ENCODE measurements around the gene RFESD. TPM values are rescaled to one million over a fixed set of nuclear protein-coding genes. Genes with fewer than 3 reads are reported as not detected.

RFESD gene
- total RNA-seq, 2 experiments from 2014 or later = 1.3 to 1.5 TPM

DNA sequence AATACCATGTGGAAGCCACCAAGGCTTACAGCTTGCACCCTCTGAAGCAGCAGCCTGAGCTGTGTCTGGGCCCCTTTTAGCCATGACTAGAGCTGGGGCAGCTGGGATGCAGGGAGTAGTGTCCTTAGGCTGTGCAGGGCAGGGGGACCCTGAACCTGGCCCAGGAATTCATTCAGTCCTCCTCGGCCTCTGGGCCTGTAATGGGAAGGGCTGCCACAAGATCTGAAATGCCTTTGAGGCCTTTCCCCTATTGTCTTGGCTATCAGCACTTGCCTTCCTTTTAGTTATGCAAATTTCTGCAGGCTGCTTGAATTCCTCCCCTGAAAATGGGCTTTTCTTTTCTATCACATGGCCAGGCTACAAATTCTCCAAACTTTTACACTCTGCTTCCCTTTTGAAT is 17.6 kb upstream of the RFESD start:
- no peak overlapping the region for H3K27ac Mint-ChIP-seq
- DNase-seq (no peak), ATAC-seq (ENCODE audit: poor library complexity) (no peak)
- ChIA-PET POLR2A (no interaction called here), CTCF (no interaction called here)
- intact Hi-C loops (cut with DNase I, micrococcal nuclease) = no loop called here
- Histone ChIP-seq H3K27ac (ENCODE audit: low read depth in 1 of 2, low read length in 2 of 2) (no peak overlapping the region), H3K4me1 (ENCODE audit: insufficient read depth, low read length) (peaks cover 25% of the 10 kb centered on the region), H3K27me3 (ENCODE audit: control insufficient read depth in 1 of 2, insufficient read depth in 2 of 2, low read length in 2 of 2) (no peaks in the 10 kb centered on the region), H3K4me3 (ENCODE audit: low read length) (no peak overlapping the region), H3K9me3 (ENCODE audit: control insufficient read depth in 1 of 2, insufficient read depth in 1 of 2, low read length in 2 of 2) (no peaks in the 10 kb centered on the region), H3K36me3 (ENCODE audit: insufficient read depth, low read length) (no peaks in the 10 kb centered on the region)
- H3K4me1 Mint-ChIP-seq (ENCODE audit: low read depth) = peaks cover 48% of the 10 kb centered on the region
- H3K9me3 Mint-ChIP-seq = peaks cover 4% of the 10 kb centered on the region
- H3K36me3 Mint-ChIP-seq (ENCODE audit: low read depth) = no peaks in the 10 kb centered on the region
- H3K4me3 Mint-ChIP-seq = no peak overlapping the region
- H3K27me3 Mint-ChIP-seq = no peaks in the 10 kb centered on the region
- TF ChIP-seq, protein P1, sequence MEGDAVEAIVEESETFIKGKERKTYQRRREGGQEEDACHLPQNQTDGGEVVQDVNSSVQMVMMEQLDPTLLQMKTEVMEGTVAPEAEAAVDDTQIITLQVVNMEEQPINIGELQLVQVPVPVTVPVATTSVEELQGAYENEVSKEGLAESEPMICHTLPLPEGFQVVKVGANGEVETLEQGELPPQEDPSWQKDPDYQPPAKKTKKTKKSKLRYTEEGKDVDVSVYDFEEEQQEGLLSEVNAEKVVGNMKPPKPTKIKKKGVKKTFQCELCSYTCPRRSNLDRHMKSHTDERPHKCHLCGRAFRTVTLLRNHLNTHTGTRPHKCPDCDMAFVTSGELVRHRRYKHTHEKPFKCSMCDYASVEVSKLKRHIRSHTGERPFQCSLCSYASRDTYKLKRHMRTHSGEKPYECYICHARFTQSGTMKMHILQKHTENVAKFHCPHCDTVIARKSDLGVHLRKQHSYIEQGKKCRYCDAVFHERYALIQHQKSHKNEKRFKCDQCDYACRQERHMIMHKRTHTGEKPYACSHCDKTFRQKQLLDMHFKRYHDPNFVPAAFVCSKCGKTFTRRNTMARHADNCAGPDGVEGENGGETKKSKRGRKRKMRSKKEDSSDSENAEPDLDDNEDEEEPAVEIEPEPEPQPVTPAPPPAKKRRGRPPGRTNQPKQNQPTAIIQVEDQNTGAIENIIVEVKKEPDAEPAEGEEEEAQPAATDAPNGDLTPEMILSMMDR (IDR thresholded peaks at IDR 0.05) = no peak

DNA sequence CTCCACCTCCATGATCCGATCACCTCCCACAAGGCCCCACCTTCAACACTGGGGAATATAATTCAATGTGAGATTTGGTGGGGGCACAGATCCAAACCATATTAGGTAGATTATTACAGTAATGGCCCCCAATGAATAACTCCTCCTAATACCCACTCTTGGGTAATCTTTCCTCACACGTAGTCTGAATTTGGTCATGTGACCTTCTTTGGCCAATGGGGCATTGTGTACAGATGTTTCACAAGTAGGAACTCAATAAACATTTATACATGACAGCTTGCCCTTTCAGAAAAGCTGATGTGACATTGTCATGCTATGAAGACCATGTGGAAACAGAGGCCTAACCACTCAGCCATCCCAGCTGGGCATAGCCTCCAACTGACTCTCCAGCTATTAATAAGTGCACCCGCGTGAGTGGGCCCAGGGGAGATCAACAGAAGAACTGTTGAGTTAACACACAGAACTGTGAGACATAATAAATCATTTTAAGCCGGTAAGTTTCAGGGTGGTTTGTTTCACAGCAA is 16.1 kb upstream of the RFESD start:
- POLR2A ChIA-PET = interaction anchor here (0.8 to 2.4 kb wide), 4 partner anchors 9 to 76 kb away, joined by 3 to 73 read pairs (median 22); partner anchors contain the start of genes ARSK, GPR150, RFESD and SKIC3
- intact Hi-C loops (cut with DNase I, micrococcal nuclease) = loop anchor here in 1 of 2 experiments (10.0 kb wide), 1 partner anchor 1174 kb away; the partner anchor contains the start of gene ERAP1
- peak overlapping the region; percentile 56 for H3K27ac Mint-ChIP-seq

DNA sequence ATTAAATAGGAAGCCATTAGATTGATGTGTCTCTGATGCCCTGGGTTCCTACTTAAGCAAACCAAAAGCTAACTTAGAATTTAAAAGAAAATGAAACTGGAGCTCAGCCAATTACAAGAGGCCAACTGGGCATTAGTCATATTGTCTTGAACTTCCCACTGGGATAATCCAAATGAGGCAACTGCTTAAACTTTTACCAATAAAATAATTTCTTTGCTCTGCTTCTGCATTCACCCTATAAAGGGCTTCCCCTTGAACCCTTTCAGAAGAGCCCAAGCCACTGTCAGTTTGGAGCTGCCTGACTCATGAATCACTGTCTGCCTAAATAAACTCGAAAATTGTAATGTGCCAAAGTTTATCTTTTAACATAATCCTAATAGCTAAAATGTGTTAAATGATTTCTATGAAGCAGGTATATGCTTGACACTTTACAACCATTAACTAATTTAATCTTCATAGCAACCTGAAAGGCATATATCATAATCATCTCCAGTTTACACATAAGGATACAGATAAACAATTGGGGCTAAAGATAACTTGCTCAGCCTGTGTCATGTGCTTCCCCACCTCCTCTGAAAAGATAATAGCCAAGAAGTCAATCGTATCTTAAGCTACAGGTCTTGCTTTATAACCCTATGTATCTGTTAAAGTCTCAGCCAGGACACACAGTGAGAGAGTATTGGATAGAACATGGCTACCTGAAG is 15.2 kb upstream of the RFESD start:
- peak overlapping the region; percentile 89 for H3K27ac Mint-ChIP-seq

More for the DNA sequence above, 16.1 kb upstream of the RFESD start:
- H3K9me3 Mint-ChIP-seq = peaks cover 4% of the 10 kb centered on the region
- CTCF ChIA-PET = interaction anchor here (2.2 kb wide), 1 partner anchor 8 kb away, joined by 5 read pairs; no protein-coding TSS in a partner anchor
- Histone ChIP-seq H3K36me3 (ENCODE audit: insufficient read depth, low read length) (no peaks in the 10 kb centered on the region), H3K4me3 (ENCODE audit: low read length) (no peak overlapping the region), H3K27ac (ENCODE audit: low read depth in 1 of 2, low read length in 2 of 2) (no peak overlapping the region), H3K27me3 (ENCODE audit: control insufficient read depth in 1 of 2, insufficient read depth in 2 of 2, low read length in 2 of 2) (no peaks in the 10 kb centered on the region), H3K4me1 (ENCODE audit: insufficient read depth, low read length) (peaks cover 19% of the 10 kb centered on the region), H3K9me3 (ENCODE audit: control insufficient read depth in 1 of 2, insufficient read depth in 1 of 2, low read length in 2 of 2) (no peaks in the 10 kb centered on the region)
- H3K4me1 Mint-ChIP-seq (ENCODE audit: low read depth) = peaks cover 42% of the 10 kb centered on the region
- no peaks in the 10 kb centered on the region for H3K36me3 Mint-ChIP-seq (ENCODE audit: low read depth)
- DNase-seq (no peak), ATAC-seq (ENCODE audit: poor library complexity) (no peak)
- H3K4me3 Mint-ChIP-seq = no peak overlapping the region
- H3K27me3 Mint-ChIP-seq = no peaks in the 10 kb centered on the region
- TF ChIP-seq, protein P1 (IDR thresholded peaks at IDR 0.05) = no peak

More for the DNA sequence above, 15.2 kb upstream of the RFESD start:
- peak; percentile 4 for ATAC-seq (ENCODE audit: poor library complexity)
- Histone ChIP-seq H3K36me3 (ENCODE audit: insufficient read depth, low read length) (no peaks in the 10 kb centered on the region), H3K27ac (ENCODE audit: low read depth in 1 of 2, low read length in 2 of 2) (peak overlapping the region in 1 of 2 donors; percentile 80), H3K4me1 (ENCODE audit: insufficient read depth, low read length) (peaks cover 19% of the 10 kb centered on the region), H3K4me3 (ENCODE audit: low read length) (no peak overlapping the region), H3K9me3 (ENCODE audit: control insufficient read depth in 1 of 2, insufficient read depth in 1 of 2, low read length in 2 of 2) (no peaks in the 10 kb centered on the region), H3K27me3 (ENCODE audit: control insufficient read depth in 1 of 2, insufficient read depth in 2 of 2, low read length in 2 of 2) (no peaks in the 10 kb centered on the region)
- CTCF ChIA-PET = interaction anchor here (1.4 to 2.2 kb wide), 3 partner anchors 9 to 15 kb away, joined by 5 to 7 read pairs (median 6); partner anchors contain the start of gene RFESD
- Mint-ChIP-seq H3K4me1 (ENCODE audit: low read depth) (peaks cover 42% of the 10 kb centered on the region), H3K4me3 (no peak overlapping the region), H3K36me3 (ENCODE audit: low read depth) (no peaks in the 10 kb centered on the region), H3K9me3 (peaks cover 4% of the 10 kb centered on the region), H3K27me3 (no peaks in the 10 kb centered on the region)
- TF ChIP-seq, protein P1 (IDR thresholded peaks at IDR 0.05) = no peak
- POLR2A ChIA-PET = interaction anchor here (0.7 to 2.4 kb wide), 5 partner anchors 10 to 203 kb away, joined by 3 to 73 read pairs (median 13); partner anchors contain the start of genes ARSK, GPR150, RFESD and SKIC3
- intact Hi-C loops (cut with DNase I, micrococcal nuclease) = loop anchor here in 1 of 2 experiments (10.0 kb wide), 1 partner anchor 1173 kb away; the partner anchor contains the start of gene ERAP1
- no peak for DNase-seq

All from CD4-positive, alpha-beta T cell (primary cell).